T47D (cell line): Measurements from ENCODE around the gene TMEM190.
A peak's percentile ranks its signal among the peaks of the same experiment; 100 is the strongest.
"Not testable (repeated sequence)": the region's sequence is repeated elsewhere in the genome, so short reads cannot be mapped to it uniquely, and the experiment has no call there.

Experiments
- DNase-seq, 2 experiments: peaks; one replicate each; pipeline versions ENCODE4 v3.0.0 to v3.0.0-alpha.2; 2011 to 2012; ENCODE audit warnings: low read depth in 1 of 2, low spot score in 1 of 2
- JUND ChIP-seq: IDR thresholded peaks from 2 replicates; pipeline ENCODE4 v1.6.1; 2012; ENCODE audit warnings: low read depth
- in situ Hi-C: cut with HindIII; loops from 2 replicates; pipeline ENCODE4 v1.10.0; 2016; ENCODE audit warnings: low sequenced_read_pairs, low pct_unique_long_range_greater_than_20kb

TMEM190 gene

DNA sequence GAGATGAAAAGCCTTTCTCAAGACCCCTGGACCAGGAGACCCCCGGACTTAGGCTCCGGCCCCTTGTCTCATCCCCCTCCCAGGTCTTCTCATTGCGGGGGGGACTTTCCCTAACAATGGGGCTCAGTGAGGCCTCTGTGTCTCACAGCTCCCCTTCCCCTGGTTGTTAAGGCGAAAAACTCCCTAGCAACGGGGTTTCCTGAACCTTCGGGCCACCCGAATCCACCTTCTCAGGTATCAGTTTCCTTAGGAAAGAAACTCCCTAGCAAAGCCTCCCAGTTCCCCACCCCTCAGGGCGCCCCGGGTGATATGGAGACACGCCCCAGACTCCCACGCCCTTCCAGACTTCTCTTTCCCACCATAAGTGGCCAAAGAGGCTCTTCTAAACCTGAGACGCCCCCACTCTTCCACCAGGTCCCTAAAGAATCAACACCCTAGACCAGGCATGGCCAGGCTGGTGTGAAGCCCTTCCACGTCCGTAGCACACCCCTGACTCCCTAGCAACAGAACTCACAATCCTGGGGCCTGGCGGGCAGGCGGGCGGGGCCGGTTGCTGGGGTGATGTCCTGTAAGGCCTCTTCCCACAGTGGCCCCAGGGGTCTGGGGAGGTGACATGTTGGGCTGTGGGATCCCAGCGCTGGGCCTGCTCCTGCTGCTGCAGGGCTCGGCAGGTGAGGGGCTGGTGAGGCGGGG is at the start of gene TMEM190:
TMEM190 (plus strand) TSS at position 586 of the 693 bp plus-strand sequence; CDS start at position 614, 28 bp downstream.
- no peak for TF ChIP-seq JUND
- DNase-seq = no peak
- in situ Hi-C loops = no loop called here

DNA sequence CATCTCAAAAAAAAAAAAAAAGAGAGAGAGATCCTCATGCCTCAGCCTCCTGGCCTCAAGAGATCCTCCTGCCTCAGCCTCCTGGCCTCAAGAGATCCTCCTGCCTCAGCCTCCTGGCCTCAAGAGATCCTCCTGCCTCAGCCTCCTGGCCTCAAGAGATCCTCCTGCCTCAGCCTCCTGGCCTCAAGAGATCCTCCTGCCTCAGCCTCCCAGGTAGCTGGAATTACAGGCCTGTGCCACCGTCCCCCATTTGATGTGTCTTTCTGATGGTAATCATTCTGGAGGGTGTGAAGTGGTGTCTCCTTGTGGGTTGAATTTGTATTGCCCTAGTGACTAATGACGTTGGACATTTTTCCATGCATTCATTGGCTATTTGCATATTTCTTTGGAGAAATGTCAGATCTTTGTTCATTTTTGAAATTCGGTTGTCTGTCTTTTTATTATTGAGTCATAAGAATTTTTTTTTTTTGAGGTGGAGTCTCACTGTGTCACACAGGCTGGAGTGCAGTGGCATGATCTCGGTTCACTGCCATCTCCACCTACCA is 47.8 kb upstream of the TMEM190 start:
- peak in 1 of 2 experiments; percentile 69 for DNase-seq
- in situ Hi-C loops = not testable (repeated sequence)

DNA sequence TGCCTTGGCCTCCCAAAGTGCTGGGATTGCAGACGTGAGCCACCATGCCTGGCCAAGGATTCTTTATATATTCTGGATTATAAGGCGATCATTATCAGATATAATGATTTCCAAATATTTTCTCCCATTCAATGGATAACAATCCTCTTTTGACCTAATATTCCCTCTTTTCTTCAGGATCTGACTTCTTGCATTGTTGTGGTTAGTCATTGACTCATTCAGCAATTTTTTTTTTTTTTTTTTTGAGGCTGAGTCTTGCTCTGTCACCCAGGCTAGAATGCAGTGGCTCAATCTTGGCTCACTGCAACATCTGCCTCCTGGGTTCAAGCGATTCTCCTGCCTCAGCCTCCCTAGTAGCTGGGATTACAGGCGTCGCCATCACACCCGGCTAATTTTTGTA is 46.8 kb upstream of the TMEM190 start:
- DNase-seq, in situ Hi-C loops: not testable (repeated sequence)

DNA sequence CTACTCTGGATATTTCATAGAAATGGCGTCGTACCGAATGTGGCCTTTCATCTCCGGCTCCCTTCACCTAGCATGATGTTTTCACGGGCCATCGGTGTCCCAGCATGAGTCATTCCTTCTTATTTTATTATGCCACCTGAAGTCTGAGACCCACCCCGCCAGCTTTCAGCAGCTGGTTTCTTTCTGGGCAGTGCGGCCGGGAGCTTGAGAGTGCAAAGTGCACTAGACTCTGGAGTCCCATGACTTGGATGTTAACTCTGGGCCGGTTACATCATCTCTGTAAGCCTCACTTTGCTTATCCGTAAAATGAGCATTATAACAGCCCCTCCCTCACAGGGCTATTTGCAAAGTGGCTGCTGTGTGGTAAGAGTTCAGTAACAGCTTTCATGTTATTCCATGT is 42.8 kb upstream of the TMEM190 start:
- in situ Hi-C loops = no loop called here

DNA sequence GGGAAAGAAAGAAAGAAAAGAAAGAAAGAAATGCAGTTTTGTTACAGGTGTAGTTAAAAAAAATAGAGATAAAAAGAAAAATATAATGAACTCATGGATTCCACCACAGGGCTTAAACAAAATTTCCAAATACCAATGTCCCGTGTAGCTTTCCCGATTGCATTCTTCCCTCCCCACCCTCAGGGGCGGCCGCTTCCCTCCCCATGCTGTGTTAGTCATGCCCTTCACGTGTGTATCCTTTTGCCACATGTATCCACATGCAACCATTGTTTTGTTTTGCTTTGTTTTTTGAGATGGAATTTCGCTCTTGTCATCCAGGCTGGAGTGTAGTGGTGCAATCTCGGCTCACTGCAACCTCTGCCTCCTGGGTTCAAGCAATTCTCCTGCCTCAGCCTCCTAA is 40.5 kb upstream of the TMEM190 start:
- in situ Hi-C loops = no loop called here
- no peak for TF ChIP-seq JUND
- no peak for DNase-seq

More for the DNA sequence above, 42.8 kb upstream of the TMEM190 start:
- DNase-seq = no peak
- TF ChIP-seq JUND = no peak

DNA sequence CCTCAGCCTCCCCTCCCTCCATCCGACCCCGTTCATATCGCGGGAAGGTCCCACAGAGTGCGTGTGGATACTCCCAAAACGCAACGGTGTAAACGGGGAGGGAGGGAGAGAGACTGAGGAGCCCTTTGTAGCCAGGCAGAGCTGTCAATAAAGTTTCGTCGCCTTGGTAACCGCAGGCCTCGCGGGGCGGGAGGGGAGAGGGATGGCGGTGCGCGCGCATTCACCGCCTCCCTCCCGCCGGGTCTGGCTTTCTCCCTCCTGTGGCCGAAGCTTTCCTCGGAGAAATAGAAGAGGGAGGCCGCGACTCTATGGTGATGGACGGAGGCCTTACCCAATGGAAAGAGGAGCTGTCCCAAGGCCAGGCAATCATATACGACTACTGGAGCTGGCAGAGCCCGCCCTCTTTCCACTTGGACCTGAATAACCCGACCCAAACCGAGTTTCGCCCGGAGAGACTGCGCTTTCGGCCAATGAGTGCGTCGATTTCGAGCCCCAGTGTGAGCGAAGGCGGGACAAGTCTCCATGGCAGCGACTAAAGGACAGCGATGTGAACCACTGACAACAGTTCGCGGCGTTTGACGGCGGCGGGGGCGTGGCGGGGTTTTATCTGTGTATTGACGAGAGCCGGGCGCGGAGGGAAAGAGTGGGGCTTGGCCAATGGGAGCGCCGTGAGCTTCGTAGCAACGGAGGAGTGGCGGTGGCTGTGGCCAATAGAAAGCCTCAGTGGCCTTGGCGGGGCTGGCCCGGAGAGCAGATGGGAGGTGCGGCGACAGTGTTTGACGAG is 37.3 kb upstream of the TMEM190 start, which contains the start of gene KMT5C:
KMT5C (plus strand) TSS at position 772 of the 784 bp plus-strand sequence. CDS start 2,061 bp downstream, outside the sequence.
- TF ChIP-seq JUND = no peak
- in situ Hi-C loops = no loop called here

DNA sequence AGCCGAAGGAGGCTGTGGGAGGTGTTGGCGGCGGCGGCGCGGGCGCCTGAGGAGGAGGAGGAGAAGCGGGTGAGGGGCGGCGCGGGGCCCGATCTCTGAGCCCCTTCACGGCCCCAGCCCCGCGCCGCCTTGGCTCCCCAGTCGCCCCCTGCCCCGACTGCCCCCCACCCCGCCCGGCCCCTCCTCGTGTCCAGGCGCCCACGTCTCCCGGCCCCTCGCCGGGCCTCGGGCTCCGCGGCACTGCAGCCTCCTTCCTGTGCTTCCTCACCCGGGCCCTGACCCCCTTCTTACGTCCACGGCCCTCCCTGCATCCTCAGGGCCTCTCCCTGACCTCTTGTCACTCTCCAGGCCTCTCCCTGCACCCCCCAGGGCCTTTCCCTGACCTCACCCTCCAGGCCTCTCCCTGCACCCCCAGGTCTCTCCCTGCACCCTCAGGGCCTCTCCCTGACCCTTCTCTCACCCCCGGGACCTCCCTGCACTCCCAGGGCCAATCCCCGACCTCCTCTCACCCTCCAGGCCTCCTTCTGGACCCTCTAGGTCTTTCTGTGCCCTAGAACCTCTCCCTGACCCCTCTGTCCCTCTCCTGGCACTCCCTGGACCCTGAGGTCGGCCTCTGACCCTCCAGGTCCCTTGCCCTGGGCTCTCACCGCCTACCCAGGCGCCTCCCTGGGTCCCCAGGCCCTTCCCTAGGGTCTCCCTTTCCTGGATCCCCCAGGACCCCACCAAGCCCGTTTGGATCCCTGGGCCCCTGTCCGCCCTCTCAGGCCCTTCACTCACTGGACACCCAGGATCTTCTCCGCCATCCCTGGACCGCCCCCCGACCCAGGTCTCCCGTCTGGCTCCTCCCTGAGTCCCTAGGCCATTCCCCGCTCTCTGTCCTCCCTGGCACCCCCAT is 36.5 kb upstream of the TMEM190 start:
- in situ Hi-C loops = no loop called here
- no peak for TF ChIP-seq JUND
- no peak for DNase-seq

More for the DNA sequence above, 37.3 kb upstream of the TMEM190 start, which contains the start of gene KMT5C:
- peak; percentile 92 to 100 for DNase-seq

DNA sequence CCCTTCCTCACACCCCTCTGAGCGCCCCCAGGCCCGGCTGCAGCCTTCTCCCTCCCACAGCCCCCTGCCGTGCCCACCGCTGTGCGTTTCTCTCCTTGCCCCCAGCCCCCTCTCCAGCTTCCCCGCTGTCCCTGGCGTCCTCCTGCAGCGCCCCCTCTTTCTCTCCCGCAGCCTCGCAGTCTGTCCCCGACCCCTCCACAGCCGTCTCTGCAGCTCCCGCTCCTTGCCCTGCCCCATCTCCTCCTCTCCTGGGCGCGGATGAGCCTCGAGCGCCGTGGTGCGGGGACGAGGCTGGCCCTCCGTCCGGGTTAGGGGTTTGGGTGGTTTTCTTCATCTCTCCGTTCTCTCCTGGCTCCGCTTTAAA is 35.9 kb upstream of the TMEM190 start:
- in situ Hi-C loops = no loop called here
- TF ChIP-seq JUND = no peak
- DNase-seq = no peak

DNA sequence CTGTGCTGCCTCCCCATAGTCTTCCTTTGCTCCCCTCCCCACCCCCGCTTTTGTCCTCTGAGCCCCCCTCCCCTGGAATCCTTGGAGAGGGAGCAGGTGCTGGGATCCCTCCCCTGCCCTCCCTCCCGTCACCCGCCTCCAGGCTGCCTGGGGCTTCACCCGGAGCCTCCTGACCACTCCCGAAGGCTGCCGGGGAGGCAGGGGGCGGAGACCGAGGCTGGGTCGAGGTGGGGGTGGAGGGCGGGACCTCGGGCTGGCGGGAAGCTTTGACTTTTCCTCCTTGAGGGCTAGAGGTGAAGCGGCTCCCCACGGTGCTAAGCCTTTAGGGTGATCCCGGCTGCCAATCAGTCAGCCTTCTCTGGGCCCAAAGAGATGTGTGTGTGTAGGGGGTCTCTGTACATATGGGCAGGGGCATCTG is 35.4 kb upstream of the TMEM190 start:
- in situ Hi-C loops = no loop called here
- peak; percentile 63 to 68 for DNase-seq
- no peak for TF ChIP-seq JUND

DNA sequence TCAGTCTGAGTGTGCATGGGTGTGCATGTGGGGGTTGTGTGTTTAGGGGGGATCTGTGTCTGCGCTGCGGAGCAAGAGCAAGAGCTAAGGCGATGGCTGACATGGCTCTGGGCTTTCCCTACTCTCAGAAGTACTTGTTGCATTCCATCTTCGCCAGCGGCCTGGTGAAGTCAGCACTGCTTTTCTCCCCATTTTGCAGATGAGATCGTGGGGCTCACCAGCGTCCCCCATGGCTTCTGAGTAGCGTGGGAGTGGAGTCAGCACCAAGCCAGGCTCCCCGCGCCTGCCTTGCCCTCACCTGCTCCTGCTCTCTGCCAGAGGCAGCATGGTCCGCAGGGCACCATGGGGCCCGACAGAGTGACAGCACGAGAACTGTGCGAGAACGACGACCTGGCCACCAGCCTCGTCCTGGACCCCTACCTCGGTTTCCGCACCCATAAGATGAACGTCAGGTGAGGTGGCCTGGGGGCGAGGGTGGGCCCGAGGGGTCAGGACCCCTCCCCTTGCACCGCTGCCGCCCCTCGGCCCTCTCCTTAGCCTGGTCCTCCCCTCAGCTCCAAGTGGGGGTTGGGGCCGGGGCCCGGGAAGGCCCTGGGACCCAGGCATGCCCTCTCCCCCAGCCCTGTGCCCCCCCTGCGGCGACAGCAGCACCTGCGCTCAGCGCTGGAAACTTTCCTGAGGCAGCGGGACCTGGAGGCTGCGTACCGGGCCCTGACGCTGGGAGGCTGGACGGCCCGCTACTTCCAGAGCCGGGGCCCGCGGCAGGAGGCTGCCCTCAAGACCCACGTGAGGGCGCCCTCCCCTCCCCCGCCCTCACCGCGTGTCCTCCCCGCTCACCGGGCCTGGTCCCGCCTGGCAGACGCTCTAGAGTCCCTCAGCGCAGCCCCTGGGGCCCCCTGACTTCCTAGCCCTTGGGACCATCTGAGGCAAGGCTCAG is 34.8 kb upstream of the TMEM190 start:
- no peak for DNase-seq
- no peak for TF ChIP-seq JUND
- in situ Hi-C loops = no loop called here

DNA sequence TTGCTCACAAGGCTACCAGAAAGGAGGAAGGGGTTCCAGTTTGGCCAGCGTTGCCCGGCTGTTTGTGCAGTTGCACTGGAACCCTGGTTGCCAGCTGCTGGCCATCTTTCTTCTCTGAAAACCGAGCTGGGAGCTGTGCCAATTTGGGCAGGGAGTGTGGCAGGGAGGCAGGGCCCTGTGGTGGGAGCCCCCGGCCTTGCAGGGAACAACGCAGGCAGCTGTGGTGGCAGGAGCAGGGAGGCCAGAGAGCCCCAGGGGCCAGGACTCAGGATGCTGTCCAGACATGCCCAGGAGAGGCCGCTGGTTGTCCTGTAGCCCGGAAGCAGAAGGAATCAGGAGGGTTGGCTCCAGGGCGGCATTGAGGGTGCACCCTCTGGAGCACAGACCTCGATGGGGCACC is 32.2 kb upstream of the TMEM190 start:
- no peak for TF ChIP-seq JUND
- in situ Hi-C loops = no loop called here
- DNase-seq = peak in 1 of 2 experiments; percentile 53
